Mesothelial cell of epicardium (in vitro differentiated cells): ENCODE data around the gene MYO5B. TPM values are rescaled to one million over a fixed set of nuclear protein-coding genes. Genes with fewer than 3 reads are reported as not detected.
"Not testable (repeated sequence)": the region's sequence is repeated elsewhere in the genome, so short reads cannot be mapped to it uniquely, and the experiment has no call there.

Experiments used
- DNase-seq, 2 experiments: peaks; one replicate each; pipeline ENCODE4 v3.0.0; 2021; ENCODE audit warnings: low spot score in 2 of 2; ENCODE audit not compliant: unreplicated experiment in 2 of 2
- H3K27ac Mint-ChIP-seq: 2 replicates; pipeline ENCODE4 v1.8.0; 2021; ENCODE audit warnings: mixed read lengths
- H3K27me3 Mint-ChIP-seq: 2 replicates; pipeline ENCODE4 v1.8.0; 2021; ENCODE audit warnings: low read depth, mixed read lengths
- H3K36me3 Mint-ChIP-seq: 2 replicates; pipeline ENCODE4 v1.8.0; 2021; ENCODE audit warnings: mixed read lengths
- H3K4me1 Mint-ChIP-seq: 2 replicates; pipeline ENCODE4 v1.8.0; 2021; ENCODE audit warnings: mixed read lengths
- H3K4me3 Mint-ChIP-seq: 2 replicates; pipeline ENCODE4 v1.8.0; 2021; ENCODE audit warnings: mild to moderate bottlenecking, moderate library complexity, mixed read lengths
- H3K9me3 Mint-ChIP-seq: 2 replicates; pipeline ENCODE4 v1.8.0; 2021; ENCODE audit warnings: mixed read lengths
- total RNA-seq: library from RNA; stranded (reverse); gene quantifications from 3 replicates; pipeline ENCODE4 v1.2.1, GENCODE V29; 2021
- TF ChIP-seq, protein P1 (sequence below): fragments of 200-600 bp; sonication (generic); IDR thresholded peaks from one replicate; pipeline ENCODE4 v1.5.0; 2021; ENCODE audit warnings: antibody characterized with exemption; ENCODE audit not compliant: unreplicated experiment

MYO5B gene
- total RNA-seq, 1 donor from 2014 or later: 15.1 TPM

DNA sequence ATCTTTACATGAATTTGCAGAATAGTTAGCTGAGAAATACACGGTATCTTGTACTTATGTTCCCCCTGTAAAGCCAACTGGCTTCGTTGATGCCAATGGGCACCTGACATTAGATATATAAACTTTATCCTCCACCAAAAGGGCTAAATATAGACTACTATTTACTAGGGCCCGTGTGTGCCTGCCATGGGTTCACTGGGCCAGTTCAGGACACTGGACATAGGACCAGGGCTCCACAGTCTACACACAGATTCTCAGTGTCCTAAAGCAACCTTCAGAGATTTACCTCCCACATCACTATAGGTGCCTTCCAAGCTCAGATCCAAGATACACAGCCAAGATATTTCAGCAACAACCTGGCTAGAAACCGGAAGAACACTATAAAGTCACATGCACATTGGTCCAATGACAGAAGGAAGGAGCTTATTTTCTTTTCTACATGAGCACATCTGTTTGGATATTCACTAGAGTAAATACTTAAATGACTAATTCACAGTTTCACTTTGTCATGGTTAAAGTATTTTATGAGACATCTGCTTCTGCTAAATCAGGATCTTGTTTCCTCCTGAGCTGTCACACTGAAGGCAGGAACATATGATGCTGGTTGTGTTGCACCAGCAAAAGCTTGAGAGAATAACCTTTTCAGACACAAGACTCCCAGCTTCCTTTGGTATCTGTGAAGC is 95.1 kb downstream of the MYO5B start:
- Mint-ChIP-seq H3K36me3 (no peaks in the 10 kb centered on the region), H3K4me1 (no peaks in the 10 kb centered on the region), H3K4me3 (no peak overlapping the region), H3K27me3 (no peaks in the 10 kb centered on the region), H3K27ac (no peak overlapping the region), H3K9me3 (no peaks in the 10 kb centered on the region)
- DNase-seq: no peak
- TF ChIP-seq, protein P1, sequence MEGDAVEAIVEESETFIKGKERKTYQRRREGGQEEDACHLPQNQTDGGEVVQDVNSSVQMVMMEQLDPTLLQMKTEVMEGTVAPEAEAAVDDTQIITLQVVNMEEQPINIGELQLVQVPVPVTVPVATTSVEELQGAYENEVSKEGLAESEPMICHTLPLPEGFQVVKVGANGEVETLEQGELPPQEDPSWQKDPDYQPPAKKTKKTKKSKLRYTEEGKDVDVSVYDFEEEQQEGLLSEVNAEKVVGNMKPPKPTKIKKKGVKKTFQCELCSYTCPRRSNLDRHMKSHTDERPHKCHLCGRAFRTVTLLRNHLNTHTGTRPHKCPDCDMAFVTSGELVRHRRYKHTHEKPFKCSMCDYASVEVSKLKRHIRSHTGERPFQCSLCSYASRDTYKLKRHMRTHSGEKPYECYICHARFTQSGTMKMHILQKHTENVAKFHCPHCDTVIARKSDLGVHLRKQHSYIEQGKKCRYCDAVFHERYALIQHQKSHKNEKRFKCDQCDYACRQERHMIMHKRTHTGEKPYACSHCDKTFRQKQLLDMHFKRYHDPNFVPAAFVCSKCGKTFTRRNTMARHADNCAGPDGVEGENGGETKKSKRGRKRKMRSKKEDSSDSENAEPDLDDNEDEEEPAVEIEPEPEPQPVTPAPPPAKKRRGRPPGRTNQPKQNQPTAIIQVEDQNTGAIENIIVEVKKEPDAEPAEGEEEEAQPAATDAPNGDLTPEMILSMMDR: no peak

DNA sequence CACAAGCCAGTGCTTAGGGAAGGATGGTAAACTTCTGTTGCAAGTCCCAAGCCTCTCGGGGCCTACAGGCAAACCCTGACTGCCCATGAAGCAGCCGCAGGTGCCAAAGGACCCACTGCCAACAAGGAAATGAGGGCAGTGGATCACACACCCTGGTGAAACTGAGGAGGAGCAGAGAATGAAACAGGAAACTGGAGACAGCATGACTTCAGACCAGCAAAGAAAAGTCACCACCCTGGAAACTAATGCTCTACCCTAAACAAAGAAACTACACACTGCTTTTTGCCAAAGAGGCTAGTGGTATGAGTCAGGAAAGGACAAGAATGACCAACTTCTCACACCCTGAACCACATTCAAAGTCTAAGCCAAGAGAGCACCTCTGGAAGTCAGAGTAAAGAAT is 97.2 kb downstream of the MYO5B start:
- Mint-ChIP-seq H3K4me1 (no peaks in the 10 kb centered on the region), H3K27me3 (no peaks in the 10 kb centered on the region), H3K27ac (no peak overlapping the region), H3K9me3 (no peaks in the 10 kb centered on the region), H3K36me3 (no peaks in the 10 kb centered on the region), H3K4me3 (no peak overlapping the region)
- no peak for DNase-seq
- TF ChIP-seq, protein P1: no peak

DNA sequence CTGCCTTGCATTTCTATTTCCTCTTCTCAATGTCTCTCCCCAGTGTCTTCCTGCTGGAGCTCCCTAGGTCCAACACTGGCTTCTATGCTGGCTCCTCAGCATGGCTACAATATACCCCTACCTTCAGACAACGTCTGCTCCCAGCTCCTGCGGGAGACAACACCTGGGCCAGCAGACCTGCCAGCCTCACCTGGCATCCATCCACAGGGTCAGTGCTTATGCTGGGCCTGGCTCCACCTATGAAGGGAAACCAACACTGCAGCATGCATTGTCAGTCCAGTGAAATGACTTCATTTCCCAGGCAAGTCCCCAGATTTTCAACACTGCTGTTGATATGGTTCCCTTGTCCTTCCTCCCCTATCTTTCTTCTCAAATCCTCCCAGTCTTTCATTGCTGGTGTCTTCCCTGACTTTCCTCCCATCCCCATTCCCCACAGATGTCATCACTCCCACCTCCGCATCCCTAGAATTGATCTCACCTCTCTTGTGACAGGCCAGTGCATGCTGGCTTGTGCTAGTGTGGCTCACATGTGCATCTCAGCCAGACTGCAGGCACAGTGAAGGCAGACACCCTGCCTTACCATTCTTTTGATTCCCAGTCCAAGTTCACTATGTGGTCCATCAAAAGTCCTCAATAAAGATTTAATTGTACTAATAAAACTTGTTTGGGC is 98.0 kb downstream of the MYO5B start:
- Mint-ChIP-seq H3K4me1 (peaks cover 5% of the 10 kb centered on the region), H3K27ac (no peak overlapping the region), H3K9me3 (no peaks in the 10 kb centered on the region), H3K4me3 (no peak overlapping the region), H3K27me3 (no peaks in the 10 kb centered on the region), H3K36me3 (no peaks in the 10 kb centered on the region)
- TF ChIP-seq, protein P1: no peak
- DNase-seq: no peak

DNA sequence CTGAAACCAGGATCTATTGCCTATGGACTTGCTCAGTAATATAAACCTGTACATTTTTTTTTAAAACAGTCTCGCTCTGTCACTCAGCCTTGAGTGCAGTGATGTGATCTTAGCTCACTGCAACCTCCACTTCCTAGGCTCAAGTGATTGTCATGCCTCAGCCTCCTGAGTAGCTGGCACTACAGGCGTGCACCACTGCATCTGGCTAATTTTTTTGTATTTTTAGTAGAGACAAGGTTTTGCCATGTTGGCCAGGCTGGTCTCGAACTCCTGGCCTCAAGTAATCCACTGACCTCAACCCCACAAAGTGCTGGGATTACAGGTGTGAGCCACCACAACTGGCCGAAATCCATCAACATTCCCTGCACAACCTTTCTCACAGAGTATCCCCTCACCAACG is 100.2 kb downstream of the MYO5B start:
- H3K27me3 Mint-ChIP-seq, H3K9me3 Mint-ChIP-seq, H3K36me3 Mint-ChIP-seq, H3K27ac Mint-ChIP-seq, DNase-seq, H3K4me3 Mint-ChIP-seq: not testable (repeated sequence)
- H3K4me1 Mint-ChIP-seq: peaks cover 19% of the 10 kb centered on the region

DNA sequence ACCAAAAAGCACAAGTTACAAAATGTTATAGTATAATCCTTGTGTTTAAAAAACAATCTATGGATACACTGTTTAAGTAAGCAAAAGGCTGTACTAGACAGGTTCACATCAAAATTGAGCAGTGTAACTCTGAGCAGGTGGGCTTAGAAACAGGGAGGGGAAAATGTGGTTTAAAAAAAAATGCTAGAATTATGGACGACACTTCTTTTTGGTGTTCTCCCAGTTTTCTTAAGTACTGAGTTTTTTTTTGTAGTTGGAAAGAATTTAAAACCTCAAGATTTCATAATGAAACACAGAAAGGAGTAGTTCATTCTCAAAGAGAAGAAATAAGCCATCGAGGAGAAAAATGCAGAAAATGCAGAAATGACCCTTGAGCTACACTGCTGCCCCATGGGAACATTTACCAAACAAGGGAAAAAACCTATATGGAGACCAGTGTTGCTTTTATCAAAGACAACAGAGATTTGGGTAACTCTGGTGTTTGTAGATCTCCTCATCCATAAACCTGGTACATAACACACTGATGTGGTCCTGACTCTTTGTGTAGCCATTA is 100.7 kb downstream of the MYO5B start:
- Mint-ChIP-seq H3K27me3 (no peaks in the 10 kb centered on the region), H3K4me1 (peaks cover 19% of the 10 kb centered on the region)
- TF ChIP-seq, protein P1: no peak

DNA sequence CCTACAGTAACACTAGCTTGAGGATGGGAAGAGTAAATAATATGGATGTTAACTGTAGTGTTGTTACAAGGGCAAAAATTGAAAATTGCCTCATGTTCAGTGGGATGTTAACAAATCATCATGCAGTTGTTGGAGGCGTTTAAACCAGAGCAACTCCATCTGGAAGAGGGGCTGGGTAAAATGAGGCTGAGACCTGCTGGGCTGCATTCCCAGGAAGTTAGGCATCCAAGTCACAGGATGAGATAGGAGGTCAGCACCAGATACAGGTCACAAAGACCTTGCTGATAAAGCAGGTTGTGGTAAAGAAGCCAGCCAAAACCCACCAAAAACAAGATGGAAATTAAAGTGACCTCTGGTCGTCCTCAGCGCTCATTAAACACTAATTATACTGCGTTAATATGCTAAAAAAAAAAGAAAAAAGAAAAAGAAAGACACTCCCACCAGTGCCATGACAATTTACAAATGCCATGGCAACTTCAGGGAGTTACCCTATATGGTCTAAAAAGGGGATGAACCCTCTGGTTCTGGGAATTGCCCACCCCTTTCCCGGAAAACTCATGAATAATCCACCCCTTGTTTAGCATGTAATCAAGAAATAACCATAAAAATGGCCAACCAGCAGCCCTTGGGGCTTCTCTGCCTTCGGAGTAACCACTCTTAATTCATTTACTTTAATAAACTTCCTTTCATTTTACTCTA is 101.4 kb downstream of the MYO5B start:
- Mint-ChIP-seq H3K27ac (no peak overlapping the region), H3K4me3 (no peak overlapping the region), H3K36me3 (no peaks in the 10 kb centered on the region), H3K27me3 (no peaks in the 10 kb centered on the region), H3K9me3 (no peaks in the 10 kb centered on the region), H3K4me1 (peaks cover 19% of the 10 kb centered on the region)
- TF ChIP-seq, protein P1: no peak
- no peak for DNase-seq

More for the DNA sequence above, 100.7 kb downstream of the MYO5B start:
- no peak for DNase-seq
- H3K27ac Mint-ChIP-seq: no peak overlapping the region
- H3K4me3 Mint-ChIP-seq: no peak overlapping the region
- no peaks in the 10 kb centered on the region for H3K36me3 Mint-ChIP-seq
- H3K9me3 Mint-ChIP-seq: no peaks in the 10 kb centered on the region
